ENCODE measurements around the gene UBIAD1.
A peak's percentile ranks its signal among the peaks of the same experiment; 100 is the strongest.

UBIAD1 gene

GRCh38 chr1:11316701-11317100 lies 43.7 kb downstream of the UBIAD1 start:
- Histone ChIP-seq H3K9me3 (ENCODE audit: insufficient read depth, low read length) (no peaks in the 10 kb centered on the region), H4K20me1 (ENCODE audit: insufficient read depth, low read length) (no peaks in the 10 kb centered on the region), H3K79me2 (ENCODE audit: low read length) (no peaks in the 10 kb centered on the region), H3K27ac (ENCODE audit: low read length) (no peak overlapping the region), H3K27me3 (ENCODE audit: low read depth, low read length) (no peaks in the 10 kb centered on the region), H3K4me1 (ENCODE audit: low read length) (no peaks in the 10 kb centered on the region), H3K9ac (ENCODE audit: low read length) (no peak overlapping the region), H3K4me2 (ENCODE audit: low read length) (no peak overlapping the region), H2AFZ (ENCODE audit: low read depth, low read length) (no peak overlapping the region), H3K36me3 (replicated peaks; ENCODE audit: low read depth, low read length) (no peaks in the 10 kb centered on the region), H3K4me3 (ENCODE audit: low read length) (no peak overlapping the region)
- TF ChIP-seq EZH2phosphoT487 (IDR thresholded peaks at IDR 0.05; ENCODE audit: low read depth) (no peak), CTCF (IDR thresholded peaks at IDR 0.05; ENCODE audit: low read depth, low read length) (no peak)

GRCh38 chr1:11318982-11319381 lies 46.0 kb downstream of the UBIAD1 start:
- TF ChIP-seq EZH2phosphoT487 (IDR thresholded peaks at IDR 0.05; ENCODE audit: low read depth) (no peak), CTCF (IDR thresholded peaks at IDR 0.05; ENCODE audit: low read depth, low read length) (no peak)
- Histone ChIP-seq H3K4me3 (ENCODE audit: low read length) (no peak overlapping the region), H3K36me3 (replicated peaks; ENCODE audit: low read depth, low read length) (no peaks in the 10 kb centered on the region), H3K27ac (ENCODE audit: low read length) (no peak overlapping the region), H2AFZ (ENCODE audit: low read depth, low read length) (no peak overlapping the region), H3K4me2 (ENCODE audit: low read length) (no peak overlapping the region), H3K9me3 (ENCODE audit: insufficient read depth, low read length) (no peaks in the 10 kb centered on the region), H3K79me2 (ENCODE audit: low read length) (no peaks in the 10 kb centered on the region), H4K20me1 (ENCODE audit: insufficient read depth, low read length) (no peaks in the 10 kb centered on the region), H3K4me1 (ENCODE audit: low read length) (no peaks in the 10 kb centered on the region), H3K9ac (ENCODE audit: low read length) (no peak overlapping the region), H3K27me3 (ENCODE audit: low read depth, low read length) (no peaks in the 10 kb centered on the region)

- no peaks in the 10 kb centered on the region for H3K36me3 ChIP-seq (replicated peaks; ENCODE audit: low read depth, low read length)
- H3K9ac ChIP-seq (ENCODE audit: low read length) = no peak overlapping the region
- no peak overlapping the region for H2AFZ ChIP-seq (ENCODE audit: low read depth, low read length)
- no peaks in the 10 kb centered on the region for H3K9me3 ChIP-seq (ENCODE audit: insufficient read depth, low read length)
- H3K27ac ChIP-seq (ENCODE audit: low read length) = no peak overlapping the region
- H4K20me1 ChIP-seq (ENCODE audit: insufficient read depth, low read length) = no peaks in the 10 kb centered on the region
- TF ChIP-seq CTCF (IDR thresholded peaks at IDR 0.05; ENCODE audit: low read depth, low read length) (peak; percentile 78), EZH2phosphoT487 (IDR thresholded peaks at IDR 0.05; ENCODE audit: low read depth) (no peak)
- H3K4me1 ChIP-seq (ENCODE audit: low read length) = no peaks in the 10 kb centered on the region
- H3K4me3 ChIP-seq (ENCODE audit: low read length) = no peak overlapping the region
- H3K79me2 ChIP-seq (ENCODE audit: low read length) = no peaks in the 10 kb centered on the region
- no peak overlapping the region for H3K4me2 ChIP-seq (ENCODE audit: low read length)
- no peaks in the 10 kb centered on the region for H3K27me3 ChIP-seq (ENCODE audit: low read depth, low read length)
Measured at GRCh38 chr1:11320153-11320936, 47.3 kb downstream of the UBIAD1 start.

- Histone ChIP-seq H3K9ac (ENCODE audit: low read length) (no peak overlapping the region), H3K4me3 (ENCODE audit: low read length) (no peak overlapping the region), H3K36me3 (replicated peaks; ENCODE audit: low read depth, low read length) (no peaks in the 10 kb centered on the region), H4K20me1 (ENCODE audit: insufficient read depth, low read length) (no peaks in the 10 kb centered on the region), H3K4me2 (ENCODE audit: low read length) (no peak overlapping the region), H3K9me3 (ENCODE audit: insufficient read depth, low read length) (no peaks in the 10 kb centered on the region), H3K79me2 (ENCODE audit: low read length) (no peaks in the 10 kb centered on the region), H3K27ac (ENCODE audit: low read length) (no peak overlapping the region), H3K4me1 (ENCODE audit: low read length) (no peaks in the 10 kb centered on the region), H2AFZ (ENCODE audit: low read depth, low read length) (no peak overlapping the region), H3K27me3 (ENCODE audit: low read depth, low read length) (no peaks in the 10 kb centered on the region)
- TF ChIP-seq EZH2phosphoT487 (IDR thresholded peaks at IDR 0.05; ENCODE audit: low read depth) (no peak), CTCF (IDR thresholded peaks at IDR 0.05; ENCODE audit: low read depth, low read length) (no peak)
Measured at GRCh38 chr1:11321656-11322491, 48.9 kb downstream of the UBIAD1 start.

Data from OCI-LY3 (cell line).